Measurements from ENCODE around the gene PTPRO.

Gene PTPRO

DNA sequence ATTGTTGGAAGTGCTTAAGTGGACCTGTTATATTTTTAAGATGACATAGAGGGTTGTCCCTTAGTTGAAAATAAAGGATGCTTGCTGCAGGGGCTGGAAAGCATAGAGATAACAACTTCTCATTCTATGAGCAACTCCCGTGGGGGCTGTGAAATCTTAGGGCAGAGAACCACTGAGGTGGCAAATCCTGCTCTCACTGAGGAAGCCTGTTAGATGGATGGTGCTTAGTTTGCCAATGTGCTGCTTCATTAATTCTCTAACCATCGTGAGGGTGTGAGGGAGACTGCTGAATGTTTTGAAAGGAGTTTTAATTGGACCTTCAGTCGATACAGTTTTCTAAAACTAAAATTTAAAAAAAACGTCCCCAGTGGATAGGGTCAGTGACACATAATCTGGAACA is 46.5 kb downstream of the PTPRO start:
- DNase-seq (ENCODE audit: insufficient read length, low spot score) = no peak
- TF ChIP-seq, protein P1, sequence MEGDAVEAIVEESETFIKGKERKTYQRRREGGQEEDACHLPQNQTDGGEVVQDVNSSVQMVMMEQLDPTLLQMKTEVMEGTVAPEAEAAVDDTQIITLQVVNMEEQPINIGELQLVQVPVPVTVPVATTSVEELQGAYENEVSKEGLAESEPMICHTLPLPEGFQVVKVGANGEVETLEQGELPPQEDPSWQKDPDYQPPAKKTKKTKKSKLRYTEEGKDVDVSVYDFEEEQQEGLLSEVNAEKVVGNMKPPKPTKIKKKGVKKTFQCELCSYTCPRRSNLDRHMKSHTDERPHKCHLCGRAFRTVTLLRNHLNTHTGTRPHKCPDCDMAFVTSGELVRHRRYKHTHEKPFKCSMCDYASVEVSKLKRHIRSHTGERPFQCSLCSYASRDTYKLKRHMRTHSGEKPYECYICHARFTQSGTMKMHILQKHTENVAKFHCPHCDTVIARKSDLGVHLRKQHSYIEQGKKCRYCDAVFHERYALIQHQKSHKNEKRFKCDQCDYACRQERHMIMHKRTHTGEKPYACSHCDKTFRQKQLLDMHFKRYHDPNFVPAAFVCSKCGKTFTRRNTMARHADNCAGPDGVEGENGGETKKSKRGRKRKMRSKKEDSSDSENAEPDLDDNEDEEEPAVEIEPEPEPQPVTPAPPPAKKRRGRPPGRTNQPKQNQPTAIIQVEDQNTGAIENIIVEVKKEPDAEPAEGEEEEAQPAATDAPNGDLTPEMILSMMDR (IDR thresholded peaks at IDR 0.05; ENCODE audit: insufficient read depth, missing control alignments) = no peak
- FAIRE-seq = no peak

DNA sequence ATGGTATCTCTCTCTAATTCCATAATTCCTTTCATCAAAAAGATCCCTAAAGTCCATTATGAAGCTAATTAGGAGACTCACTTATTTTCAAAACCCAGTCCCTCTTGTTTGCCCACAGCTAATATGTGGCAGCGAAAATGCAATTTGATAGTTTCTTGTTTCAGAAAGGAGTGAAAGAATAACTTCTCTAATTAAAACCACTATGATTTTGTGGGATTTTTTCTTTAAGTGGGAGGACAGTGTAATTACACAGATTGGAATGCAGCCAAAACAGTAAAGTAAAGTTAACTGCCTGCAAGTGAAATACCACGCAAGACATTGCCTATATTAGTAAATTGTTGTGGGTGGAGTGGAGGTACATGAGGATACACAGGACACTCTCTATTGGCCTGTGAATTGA is 50.0 kb downstream of the PTPRO start:
- FAIRE-seq (no peak), DNase-seq (ENCODE audit: insufficient read length, low spot score) (no peak)
- TF ChIP-seq, protein P1 (IDR thresholded peaks at IDR 0.05; ENCODE audit: insufficient read depth, missing control alignments) = no peak

DNA sequence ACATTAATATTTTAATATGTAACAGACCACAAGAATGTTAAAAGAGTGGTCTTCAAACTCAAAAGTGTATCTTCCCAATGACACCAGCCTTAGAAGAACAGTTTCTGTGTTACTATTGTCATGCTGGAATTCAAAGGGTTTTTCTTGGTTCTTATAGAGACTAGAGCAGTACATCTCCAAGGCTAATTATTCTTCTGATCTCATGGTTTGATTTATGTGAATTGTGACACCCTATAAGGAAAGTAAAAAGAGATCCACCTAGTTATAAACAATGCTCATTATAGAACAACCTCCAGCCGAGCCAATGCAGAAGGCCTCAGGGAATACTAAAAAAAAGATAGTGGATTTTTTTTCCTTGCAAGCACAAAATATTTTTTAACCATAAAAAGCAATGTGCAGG is 65.5 kb downstream of the PTPRO start:
- TF ChIP-seq, protein P1 (IDR thresholded peaks at IDR 0.05; ENCODE audit: insufficient read depth, missing control alignments) = no peak
- no peak for DNase-seq (ENCODE audit: insufficient read length, low spot score)
- no peak for FAIRE-seq

DNA sequence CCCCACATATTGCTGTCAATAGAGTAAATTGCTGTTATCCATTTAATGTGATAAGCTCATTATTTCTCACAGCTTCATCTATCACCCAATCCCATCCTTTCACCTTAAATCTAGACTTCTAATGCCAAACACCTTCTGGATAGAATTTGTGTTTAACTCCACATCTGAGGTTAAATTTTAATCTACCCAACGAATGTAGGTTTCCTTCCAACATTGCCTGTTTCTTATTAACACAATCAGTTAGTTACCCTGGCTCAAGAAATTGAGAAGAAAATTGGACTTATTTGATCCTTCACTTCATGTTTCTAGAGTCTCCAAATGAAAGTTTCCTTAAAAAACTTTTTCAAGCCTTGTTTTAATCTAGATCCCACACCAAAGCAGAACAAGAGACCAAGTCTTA is 67.3 kb downstream of the PTPRO start:
- DNase-seq (ENCODE audit: insufficient read length, low spot score) (no peak), FAIRE-seq (no peak)
- TF ChIP-seq, protein P1 (IDR thresholded peaks at IDR 0.05; ENCODE audit: insufficient read depth, missing control alignments) = no peak

DNA sequence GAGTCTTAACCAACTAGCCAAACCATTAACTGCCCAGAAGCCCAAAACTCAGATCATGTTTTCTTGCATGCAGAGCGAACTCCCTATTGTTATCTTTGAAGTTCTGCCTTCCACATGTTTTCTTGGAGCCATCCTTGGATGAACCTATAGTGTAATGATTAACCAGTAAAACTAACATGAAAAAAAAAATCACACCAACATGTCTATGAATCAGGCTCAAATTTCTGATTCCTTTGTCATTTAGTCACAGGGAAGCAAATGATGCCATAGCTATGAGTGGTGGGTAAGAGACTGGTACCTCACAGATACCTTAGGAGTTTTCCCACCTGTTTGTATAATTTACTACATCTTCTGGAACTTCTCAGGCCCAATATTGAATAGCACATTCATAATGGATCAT is 70.7 kb downstream of the PTPRO start:
- TF ChIP-seq, protein P1 (IDR thresholded peaks at IDR 0.05; ENCODE audit: insufficient read depth, missing control alignments) = no peak
- DNase-seq (ENCODE audit: insufficient read length, low spot score) (no peak), FAIRE-seq (no peak)

GRCh38 chr12:15393995-15394394 is 71.7 kb downstream of the PTPRO start:
- FAIRE-seq (no peak), DNase-seq (ENCODE audit: insufficient read length, low spot score) (no peak)
- TF ChIP-seq, protein P1 (IDR thresholded peaks at IDR 0.05; ENCODE audit: insufficient read depth, missing control alignments) = no peak

DNA sequence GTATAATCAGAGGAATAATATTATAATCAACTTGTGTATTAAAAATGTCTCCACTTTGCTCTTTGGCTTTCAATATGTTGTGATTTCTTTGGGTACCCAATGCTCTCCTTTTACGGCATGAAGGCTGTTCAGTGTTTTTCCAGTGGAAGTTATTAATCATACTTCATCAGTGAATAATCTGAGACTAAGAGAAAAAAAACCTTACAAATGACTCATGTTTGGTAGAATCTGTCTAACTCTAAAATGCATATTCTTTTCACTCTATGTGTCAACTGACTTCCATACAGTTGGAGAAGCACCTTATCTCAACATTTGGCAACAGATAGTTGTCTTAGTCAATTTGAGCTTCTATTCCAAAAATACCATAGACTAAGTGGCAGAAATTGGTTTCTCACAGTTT is 82.2 kb downstream of the PTPRO start:
- no peak for FAIRE-seq
- TF ChIP-seq, protein P1 (IDR thresholded peaks at IDR 0.05; ENCODE audit: insufficient read depth, missing control alignments) = no peak
- no peak for DNase-seq (ENCODE audit: insufficient read length, low spot score)
